NB4 (cell line): ENCODE measurements around the gene UPB1.
A peak's percentile ranks its signal among the peaks of the same experiment; 100 is the strongest.

Experiments
- DNase-seq: peaks from one replicate; pipeline ENCODE4 v3.0.0; 2010; ENCODE audit warnings: low read depth
- H3K4me3 ChIP-seq: one replicate; pipeline ENCODE4 v1.5.1; 2011; ENCODE audit warnings: mild to moderate bottlenecking, low read depth, low read length, moderate library complexity
- CTCF ChIP-seq: IDR thresholded peaks from one replicate; pipeline ENCODE4 v1.5.1; 2012; ENCODE audit warnings: low read depth, low read length
- MYC ChIP-seq: IDR thresholded peaks from 2 replicates; pipeline ENCODE4 v1.6.1; 2011; ENCODE audit warnings: low read depth, low read length
- POLR2A ChIP-seq: IDR thresholded peaks from 2 replicates; pipeline ENCODE4 v1.6.1; 2011; ENCODE audit warnings: mild to moderate bottlenecking; ENCODE audit not compliant: insufficient read length; ENCODE audit errors: extremely low read depth
- TF ChIP-seq, protein P1 (sequence below): IDR thresholded peaks from 2 replicates; pipeline ENCODE4 v1.6.1; 2011; ENCODE audit warnings: low read depth, low read length

Gene UPB1

DNA sequence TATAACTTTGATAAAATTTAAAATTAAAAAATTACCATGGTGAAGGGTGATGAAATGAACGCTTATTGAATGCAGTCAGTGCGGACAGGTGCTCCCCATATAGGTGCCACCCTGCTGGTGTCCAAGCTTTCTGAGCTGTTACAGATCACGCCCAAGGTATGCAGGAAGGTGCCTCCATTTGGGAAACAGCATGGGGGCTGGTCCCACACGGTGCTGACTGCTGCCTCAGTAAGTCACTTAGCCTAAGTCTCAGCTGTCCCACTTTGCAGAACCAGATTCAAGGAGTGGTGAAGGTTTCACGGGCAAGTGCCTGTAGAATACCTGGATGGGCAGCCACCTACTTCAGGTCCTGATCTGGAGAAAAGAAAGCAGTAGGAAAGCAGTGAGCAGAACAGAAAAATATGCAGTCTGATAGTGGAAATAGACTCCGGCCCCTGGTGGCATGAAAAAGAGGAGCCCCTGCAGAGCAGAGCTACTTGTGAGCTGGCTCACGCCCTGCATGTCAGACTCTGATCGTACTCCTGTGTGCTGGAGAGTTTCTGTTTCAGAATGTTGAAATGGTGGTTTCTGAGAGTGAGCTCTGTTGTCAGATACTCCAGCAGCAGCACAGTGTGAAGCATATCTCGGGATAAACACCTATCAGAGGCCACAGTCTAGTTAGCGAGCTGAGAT, 34.6 kb upstream of the UPB1 start:
- H3K4me3 ChIP-seq = no peak overlapping the region
- no peak for TF ChIP-seq CTCF
- TF ChIP-seq, protein P1, sequence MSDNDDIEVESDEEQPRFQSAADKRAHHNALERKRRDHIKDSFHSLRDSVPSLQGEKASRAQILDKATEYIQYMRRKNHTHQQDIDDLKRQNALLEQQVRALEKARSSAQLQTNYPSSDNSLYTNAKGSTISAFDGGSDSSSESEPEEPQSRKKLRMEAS = no peak
- TF ChIP-seq MYC = no peak
- no peak for TF ChIP-seq POLR2A
- DNase-seq = no peak

- no peak for DNase-seq
- TF ChIP-seq CTCF (no peak), POLR2A (no peak), MYC (no peak)
- TF ChIP-seq, protein P1 = no peak
- H3K4me3 ChIP-seq = no peak overlapping the region
Observed at GRCh38 chr22:24463071-24463760, 31.9 kb upstream of the UPB1 start.

DNA sequence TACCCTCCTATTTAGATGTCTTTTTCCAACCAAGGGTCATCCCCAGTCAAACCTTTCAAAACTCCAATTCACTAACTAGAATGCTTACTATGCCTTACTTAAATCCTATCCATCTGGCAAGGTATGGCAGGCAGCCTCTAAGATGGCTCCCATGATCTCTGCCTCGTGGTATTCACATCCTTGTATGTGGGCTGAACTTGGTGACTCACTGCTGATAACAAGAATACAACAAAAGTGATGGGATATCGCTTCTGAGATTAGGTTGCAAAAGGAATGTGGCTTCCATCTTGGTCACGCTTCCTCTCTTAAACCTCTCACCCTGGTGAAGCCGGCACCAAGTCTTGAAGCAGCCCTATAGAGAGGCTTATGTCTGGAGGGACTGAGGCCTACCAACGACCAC, 29.6 kb upstream of the UPB1 start:
- TF ChIP-seq MYC (no peak), POLR2A (no peak), CTCF (no peak)
- TF ChIP-seq, protein P1 = no peak
- peak; percentile 55 for DNase-seq
- no peak overlapping the region for H3K4me3 ChIP-seq

DNA sequence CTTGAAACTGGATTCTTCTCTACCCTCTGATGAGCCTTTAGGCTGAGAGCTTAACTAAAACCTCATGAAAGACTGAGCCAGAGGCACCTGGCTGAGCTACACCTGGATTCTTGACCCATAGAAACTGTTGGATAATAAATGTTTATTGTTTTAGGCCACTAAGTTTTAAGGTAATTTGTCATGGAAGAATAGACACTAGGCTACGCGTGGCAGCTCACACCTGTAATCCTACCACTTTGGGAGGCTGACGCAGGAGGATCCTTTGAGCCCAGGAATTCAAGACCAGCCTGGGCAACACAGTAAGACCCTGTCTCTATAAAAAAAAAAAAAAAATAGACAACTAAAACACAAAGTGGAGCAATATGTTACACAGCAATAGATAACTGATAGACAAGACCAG, 29.2 kb upstream of the UPB1 start:
- no peak overlapping the region for H3K4me3 ChIP-seq
- TF ChIP-seq POLR2A (no peak), MYC (no peak), CTCF (no peak)
- TF ChIP-seq, protein P1 = no peak
- DNase-seq = no peak

DNA sequence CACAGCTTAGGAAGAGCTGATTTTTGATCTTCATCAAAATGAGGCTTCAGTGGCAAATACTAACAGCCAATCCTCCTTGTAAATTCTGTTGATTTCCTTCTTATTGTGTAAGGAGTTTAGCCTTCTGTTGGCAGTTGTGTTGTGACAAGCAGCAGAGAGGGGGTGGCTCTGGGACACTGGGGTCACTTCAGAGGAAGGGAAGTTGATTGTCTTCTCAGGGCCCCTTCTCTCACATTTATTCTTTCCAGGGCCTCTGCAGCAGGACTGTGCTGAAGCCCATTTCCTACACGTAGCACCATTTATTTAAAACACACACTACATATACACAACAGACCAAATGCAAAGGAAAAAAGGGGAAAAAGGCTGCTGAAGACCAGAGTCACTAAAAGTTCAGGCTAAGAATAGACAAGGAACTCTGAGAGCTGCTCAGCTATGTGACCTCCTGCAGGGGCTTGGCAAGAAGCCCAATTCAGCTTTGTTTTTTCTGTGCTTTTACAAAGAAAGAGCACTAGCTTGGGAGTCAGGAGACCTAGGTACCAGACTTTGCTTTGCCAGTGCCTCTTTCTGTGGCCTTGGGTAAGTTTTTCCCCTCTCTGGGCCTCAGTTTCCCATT, 28.3 kb upstream of the UPB1 start:
- H3K4me3 ChIP-seq = no peak overlapping the region
- TF ChIP-seq CTCF (no peak), POLR2A (no peak), MYC (no peak)
- TF ChIP-seq, protein P1 = no peak
- DNase-seq = peak; percentile 72
